Measurements from ENCODE around the gene TMEM248. TPM values are rescaled to one million over a fixed set of nuclear protein-coding genes. Genes with fewer than 3 reads are reported as not detected.

TMEM248 gene
- total and polyA plus RNA-seq, 2 donors (not counting 1 experiment from before 2014, with no cell fraction given) = 114 to 131 TPM

DNA sequence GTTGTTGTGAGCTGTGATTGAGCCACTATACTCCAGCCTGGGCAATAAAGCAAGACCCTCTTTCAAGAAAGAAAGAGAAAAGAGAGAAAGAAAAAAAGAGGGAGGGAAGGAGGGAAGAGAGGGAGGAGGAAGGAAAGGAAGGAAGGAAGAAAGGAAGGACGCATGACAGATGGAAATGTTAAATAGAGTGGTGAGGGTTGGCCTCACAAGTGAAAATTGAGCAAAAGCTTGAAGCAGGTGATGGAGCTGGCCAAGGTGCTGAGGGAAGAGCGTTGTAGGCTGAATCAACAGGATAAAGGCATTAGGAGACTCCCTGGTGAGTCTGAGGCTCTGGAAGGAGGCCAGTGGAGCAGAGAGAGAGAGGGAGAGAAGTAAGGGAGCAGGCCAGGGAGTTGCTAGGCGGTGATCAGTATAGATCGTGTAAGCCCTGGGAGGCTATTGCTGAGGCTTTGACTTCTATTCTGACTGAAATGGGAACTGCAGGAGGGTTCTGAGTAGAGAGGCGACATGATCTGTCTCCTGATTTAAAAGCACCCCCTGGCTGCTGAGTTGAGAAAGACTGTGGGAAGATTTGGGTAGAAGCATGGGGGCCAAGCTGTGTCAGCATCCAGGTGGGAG, 26.5 kb upstream of the TMEM248 start:
- intact Hi-C loops (cut with micrococcal nuclease) = loop anchor here (1.0 kb wide), 1 partner anchor 337 kb away; no protein-coding TSS in a partner anchor
- CTCF ChIA-PET = interaction anchor here (0.8 to 1.6 kb wide), 4 partner anchors 18 to 481 kb away, joined by 3 to 4 read pairs (median 3); no protein-coding TSS in a partner anchor
- no peak overlapping the region for H3K27ac Mint-ChIP-seq

DNA sequence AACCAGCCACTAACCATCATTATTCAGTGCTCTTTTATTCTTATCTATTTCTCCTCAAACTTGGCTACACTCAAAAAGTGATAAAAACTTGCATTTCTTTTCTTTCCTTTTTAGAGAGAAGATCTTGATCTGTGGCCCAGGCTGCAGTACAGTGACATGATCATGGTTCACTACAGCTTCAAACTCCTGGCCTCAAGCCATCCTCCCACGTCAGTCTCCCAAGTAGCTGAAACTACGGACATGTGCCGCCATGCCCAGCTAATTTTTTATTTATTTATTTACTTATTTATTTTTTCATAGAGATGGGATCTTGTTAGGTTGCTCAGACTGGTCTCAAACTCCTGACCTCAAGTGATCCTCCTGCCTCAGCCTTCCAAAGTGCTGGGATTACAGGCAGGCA, 24.6 kb upstream of the TMEM248 start:
- no peaks in the 10 kb centered on the region for H3K27me3 Mint-ChIP-seq
- H3K79me2 ChIP-seq (ENCODE audit: control insufficient read depth, insufficient read depth, low read length) = no peaks in the 10 kb centered on the region
- CTCF ChIA-PET = interaction anchor here (1.6 kb wide), 1 partner anchor 340 kb away, joined by 3 read pairs; no protein-coding TSS in a partner anchor

More for the DNA sequence above, 26.5 kb upstream of the TMEM248 start:
- ATAC-seq (ENCODE audit: low read depth) (no peak), DNase-seq (peak; percentile 16)
- no peaks in the 10 kb centered on the region for H3K9me3 ChIP-seq (ENCODE audit: control extremely low read depth in 1 of 3, control insufficient read depth in 2 of 3, insufficient read depth in 1 of 3, low read length in 2 of 3)
- POLR2A ChIA-PET = no interaction called here
- no peak overlapping the region for H3K4me2 ChIP-seq (replicated peaks; ENCODE audit: low read depth, low read length, poor library complexity, severe bottlenecking)
- H3K27me3 Mint-ChIP-seq = no peaks in the 10 kb centered on the region
- peaks cover 1 to 10% of the 10 kb centered on the region in 2 experiments for H3K36me3 ChIP-seq (replicated peaks in 1 of 2; ENCODE audit: control extremely low read depth in 1 of 2, control insufficient read depth in 1 of 2, extremely low read depth in 1 of 2, insufficient read depth in 2 of 2, low read length in 1 of 2)
- no peaks in the 10 kb centered on the region for H3K4me1 ChIP-seq (ENCODE audit: control insufficient read depth in 2 of 2, insufficient read depth in 2 of 2, low read length in 2 of 2)
- no peaks in the 10 kb centered on the region for H3K9me3 Mint-ChIP-seq (ENCODE audit: insufficient read depth)
- no peaks in the 10 kb centered on the region for H4K20me1 ChIP-seq (ENCODE audit: control insufficient read depth, insufficient read depth, low read length, poor library complexity, severe bottlenecking)
- H3K4me3 Mint-ChIP-seq = no peak overlapping the region
- no peaks in the 10 kb centered on the region for H3K4me1 Mint-ChIP-seq
- TF ChIP-seq, protein P1, sequence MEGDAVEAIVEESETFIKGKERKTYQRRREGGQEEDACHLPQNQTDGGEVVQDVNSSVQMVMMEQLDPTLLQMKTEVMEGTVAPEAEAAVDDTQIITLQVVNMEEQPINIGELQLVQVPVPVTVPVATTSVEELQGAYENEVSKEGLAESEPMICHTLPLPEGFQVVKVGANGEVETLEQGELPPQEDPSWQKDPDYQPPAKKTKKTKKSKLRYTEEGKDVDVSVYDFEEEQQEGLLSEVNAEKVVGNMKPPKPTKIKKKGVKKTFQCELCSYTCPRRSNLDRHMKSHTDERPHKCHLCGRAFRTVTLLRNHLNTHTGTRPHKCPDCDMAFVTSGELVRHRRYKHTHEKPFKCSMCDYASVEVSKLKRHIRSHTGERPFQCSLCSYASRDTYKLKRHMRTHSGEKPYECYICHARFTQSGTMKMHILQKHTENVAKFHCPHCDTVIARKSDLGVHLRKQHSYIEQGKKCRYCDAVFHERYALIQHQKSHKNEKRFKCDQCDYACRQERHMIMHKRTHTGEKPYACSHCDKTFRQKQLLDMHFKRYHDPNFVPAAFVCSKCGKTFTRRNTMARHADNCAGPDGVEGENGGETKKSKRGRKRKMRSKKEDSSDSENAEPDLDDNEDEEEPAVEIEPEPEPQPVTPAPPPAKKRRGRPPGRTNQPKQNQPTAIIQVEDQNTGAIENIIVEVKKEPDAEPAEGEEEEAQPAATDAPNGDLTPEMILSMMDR (IDR thresholded peaks at IDR 0.05) = no peak
- TF ChIP-seq EZH2 (IDR thresholded peaks at IDR 0.05; ENCODE audit: borderline replicate concordance, insufficient read depth, low read depth, low read length, poor library complexity, severe bottlenecking) = no peak
- no peak overlapping the region for H3K27ac ChIP-seq (ENCODE audit: low read length in 2 of 2)
- no peaks in the 10 kb centered on the region for H3K79me2 ChIP-seq (ENCODE audit: control insufficient read depth, insufficient read depth, low read length)
- no peak overlapping the region for H2AFZ ChIP-seq (ENCODE audit: insufficient read depth, low read depth, low read length, poor library complexity, severe bottlenecking)
- H3K4me3 ChIP-seq (ENCODE audit: control extremely low read depth in 1 of 5, extremely low read depth in 1 of 5, insufficient read depth in 1 of 5, low read depth in 2 of 5, low read length in 4 of 5) = no peak overlapping the region
- 80% methylated on average over 5 of the region's 5 CpGs for WGBS (ENCODE audit: insufficient coverage)
- no peak overlapping the region for H3K9ac ChIP-seq (ENCODE audit: low read length)
- H3K27me3 ChIP-seq (replicated peaks in 1 of 4; ENCODE audit: control extremely low read depth in 1 of 4, control insufficient read depth in 3 of 4, insufficient read depth in 4 of 4, low read length in 3 of 4) = no peaks in the 10 kb centered on the region

More for the DNA sequence above, 24.6 kb upstream of the TMEM248 start:
- Histone ChIP-seq H3K27me3 (replicated peaks in 1 of 4; ENCODE audit: control extremely low read depth in 1 of 4, control insufficient read depth in 3 of 4, insufficient read depth in 4 of 4, low read length in 3 of 4) (no peaks in the 10 kb centered on the region), H3K36me3 (replicated peaks in 1 of 2; ENCODE audit: control extremely low read depth in 1 of 2, control insufficient read depth in 1 of 2, extremely low read depth in 1 of 2, insufficient read depth in 2 of 2, low read length in 1 of 2) (peaks cover 1 to 13% of the 10 kb centered on the region in 2 experiments), H3K9me3 (ENCODE audit: control extremely low read depth in 1 of 3, control insufficient read depth in 2 of 3, insufficient read depth in 1 of 3, low read length in 2 of 3) (no peaks in the 10 kb centered on the region), H4K20me1 (ENCODE audit: control insufficient read depth, insufficient read depth, low read length, poor library complexity, severe bottlenecking) (no peaks in the 10 kb centered on the region), H3K4me2 (replicated peaks; ENCODE audit: low read depth, low read length, poor library complexity, severe bottlenecking) (no peak overlapping the region), H3K27ac (ENCODE audit: low read length in 2 of 2) (no peak overlapping the region), H3K4me1 (ENCODE audit: control insufficient read depth in 2 of 2, insufficient read depth in 2 of 2, low read length in 2 of 2) (no peaks in the 10 kb centered on the region), H2AFZ (ENCODE audit: insufficient read depth, low read depth, low read length, poor library complexity, severe bottlenecking) (no peak overlapping the region), H3K9ac (ENCODE audit: low read length) (no peak overlapping the region), H3K4me3 (ENCODE audit: control extremely low read depth in 1 of 5, extremely low read depth in 1 of 5, insufficient read depth in 1 of 5, low read depth in 2 of 5, low read length in 4 of 5) (no peak overlapping the region)
- ATAC-seq (ENCODE audit: low read depth) = no peak
- intact Hi-C loops (cut with micrococcal nuclease) = no loop called here
- DNase-seq = no peak
- WGBS (ENCODE audit: insufficient coverage) = no CpG with 5 or more reads among the region's 3 CpGs
- Mint-ChIP-seq H3K4me1 (no peaks in the 10 kb centered on the region), H3K9me3 (ENCODE audit: insufficient read depth) (no peaks in the 10 kb centered on the region), H3K27ac (no peak overlapping the region), H3K4me3 (no peak overlapping the region)
- POLR2A ChIA-PET = no interaction called here
- TF ChIP-seq, protein P1 (IDR thresholded peaks at IDR 0.05) = no peak
- no peak for TF ChIP-seq EZH2 (IDR thresholded peaks at IDR 0.05; ENCODE audit: borderline replicate concordance, insufficient read depth, low read depth, low read length, poor library complexity, severe bottlenecking)

All from B cell (primary cell).